ENCODE results near the gene PPARD.
"Not testable (repeated sequence)": the region's sequence is repeated elsewhere in the genome, so short reads cannot be mapped to it uniquely, and the experiment has no call there.

The PPARD gene

DNA sequence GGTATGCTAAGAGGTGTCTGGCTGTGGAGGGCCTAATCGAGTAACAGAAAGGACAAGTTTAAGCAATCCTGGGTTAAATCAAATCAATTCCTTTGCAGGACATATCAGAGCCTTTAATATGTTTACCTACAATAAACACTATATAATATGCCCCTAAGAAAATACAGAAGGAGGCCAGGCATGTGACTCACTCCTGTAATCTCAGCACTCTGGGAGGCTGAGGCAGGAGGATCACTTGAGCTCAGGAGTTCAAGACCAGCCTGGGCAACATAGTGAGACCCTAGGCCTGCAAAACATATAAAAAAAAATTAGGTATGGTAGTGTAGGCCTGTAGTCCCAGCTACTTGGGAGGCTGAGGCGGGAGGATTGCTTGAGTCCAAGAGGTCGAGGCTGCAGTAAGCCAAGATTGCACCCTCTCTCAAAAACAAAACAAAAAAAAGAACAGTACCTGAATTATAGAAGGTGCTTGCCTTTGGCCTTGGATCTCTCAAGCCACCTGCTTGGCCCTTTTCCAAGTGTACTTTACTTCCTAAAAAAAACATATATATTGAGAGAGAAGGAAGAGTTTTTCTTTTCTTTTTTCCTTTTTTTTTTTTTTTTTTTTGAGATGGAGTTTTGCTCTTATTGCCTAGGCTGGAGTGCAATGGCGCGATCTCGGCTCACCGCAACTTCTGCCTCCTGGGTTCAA, 96.2 kb downstream of the PPARD start:
- DNase-seq (ENCODE audit: low read depth in 3 of 3), result not testable (repeated sequence)

DNA sequence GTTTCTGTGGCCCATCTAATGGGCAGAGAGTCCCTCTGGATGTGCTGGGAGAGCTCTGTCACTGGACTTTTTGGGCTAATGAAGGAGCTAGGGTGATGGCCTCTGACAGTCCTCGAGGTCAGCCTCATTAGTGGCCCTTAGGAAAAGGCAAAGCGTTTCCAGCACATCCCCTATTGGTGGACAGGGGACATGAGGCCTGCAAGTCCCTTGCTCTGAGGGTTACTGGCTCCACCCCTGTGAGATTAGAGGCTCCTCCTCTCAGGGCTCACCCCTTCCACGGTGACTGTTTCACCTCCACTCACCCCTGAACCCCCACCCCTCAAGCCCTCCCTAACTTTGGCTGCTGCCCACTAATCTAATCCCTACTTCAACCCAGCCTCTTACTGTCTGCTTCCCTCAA, 97.0 kb downstream of the PPARD start:
- DNase-seq (ENCODE audit: low read depth in 3 of 3), result no peak

GRCh38 chr6:35441205-35441604, 98.8 kb downstream of the PPARD start:
- DNase-seq (ENCODE audit: low read depth in 3 of 3), result no peak

- no peak for DNase-seq (ENCODE audit: low read depth in 3 of 3)
Observed at GRCh38 chr6:35441642-35442041, 99.3 kb downstream of the PPARD start.

DNA sequence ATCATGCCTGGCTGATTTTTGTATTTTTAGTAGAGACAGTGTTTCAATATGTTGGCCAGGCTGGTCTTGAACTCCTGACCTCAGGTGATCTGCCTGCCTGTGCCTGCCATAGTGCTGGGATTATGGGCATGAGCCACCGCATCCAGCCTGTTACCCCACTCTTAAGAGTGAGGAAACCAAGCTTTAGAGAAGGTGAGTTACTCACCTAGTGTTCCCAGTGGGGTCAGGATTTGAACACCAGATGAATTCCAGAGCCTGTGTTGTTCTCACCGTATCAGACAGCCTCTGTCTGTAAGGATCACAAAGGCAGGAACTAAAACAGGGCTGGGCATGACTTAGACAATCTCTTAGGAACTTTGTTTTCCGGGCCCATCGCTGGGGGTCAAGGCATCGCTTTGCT, 100.3 kb downstream of the PPARD start:
- DNase-seq (ENCODE audit: low read depth in 3 of 3), result no peak

DNA sequence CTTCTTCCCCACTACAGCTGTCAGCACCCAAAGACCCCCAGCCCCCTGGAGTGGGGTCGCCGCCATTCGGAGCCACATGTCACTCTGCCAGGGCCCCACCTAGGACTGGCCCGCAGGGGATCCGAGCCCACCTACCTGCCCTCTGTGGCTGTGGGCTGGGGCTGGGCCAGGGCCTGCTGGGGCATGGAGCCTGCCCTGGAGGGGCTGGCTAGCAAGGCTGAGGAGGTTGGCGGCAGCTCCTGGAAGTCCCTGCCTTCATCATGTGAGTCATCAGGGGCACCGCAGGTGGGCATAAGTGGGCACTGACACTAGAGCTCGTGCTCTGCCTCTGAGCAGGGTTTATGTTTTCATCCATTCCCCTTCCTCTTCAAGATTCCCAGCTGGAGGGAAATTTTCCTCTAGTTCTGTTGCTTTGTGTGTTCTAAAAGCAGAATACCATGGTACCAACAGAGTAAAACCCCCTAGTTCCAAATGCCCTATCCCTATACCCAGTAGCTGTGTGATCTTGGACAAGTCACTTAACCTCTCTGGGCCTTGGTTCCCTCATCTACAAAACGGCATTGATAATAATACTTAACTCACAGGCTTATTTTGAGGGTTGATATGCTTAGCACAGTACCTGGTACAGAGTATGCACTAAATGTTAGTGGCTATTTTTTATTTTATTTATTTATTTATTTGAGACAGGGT, 101.1 kb downstream of the PPARD start:
- no peak for DNase-seq (ENCODE audit: low read depth in 3 of 3)

DNA sequence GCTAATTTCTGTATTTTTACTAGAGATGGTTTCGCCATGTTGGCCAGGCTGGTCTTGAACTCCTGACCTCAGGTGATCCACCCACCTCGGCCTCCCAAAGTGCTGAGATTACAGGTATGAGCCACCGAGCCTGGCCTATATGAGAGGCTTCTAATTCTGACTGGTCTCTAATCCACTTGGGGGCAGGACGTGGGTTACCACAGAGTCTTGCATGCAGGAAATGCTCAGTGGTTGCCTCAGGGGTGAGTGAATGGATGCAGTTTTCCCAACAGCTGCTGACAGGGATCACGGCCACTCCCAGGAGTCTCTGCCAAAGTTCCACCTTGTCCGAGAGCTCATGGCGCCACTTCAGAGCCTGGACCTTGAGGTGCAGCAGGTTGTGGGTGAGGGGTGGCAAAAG, 103.3 kb downstream of the PPARD start:
- DNase-seq (ENCODE audit: low read depth in 3 of 3), result no peak

GRCh38 chr6:35448191-35448590, 105.8 kb downstream of the PPARD start:
- no peak for DNase-seq (ENCODE audit: low read depth in 3 of 3)

DNA sequence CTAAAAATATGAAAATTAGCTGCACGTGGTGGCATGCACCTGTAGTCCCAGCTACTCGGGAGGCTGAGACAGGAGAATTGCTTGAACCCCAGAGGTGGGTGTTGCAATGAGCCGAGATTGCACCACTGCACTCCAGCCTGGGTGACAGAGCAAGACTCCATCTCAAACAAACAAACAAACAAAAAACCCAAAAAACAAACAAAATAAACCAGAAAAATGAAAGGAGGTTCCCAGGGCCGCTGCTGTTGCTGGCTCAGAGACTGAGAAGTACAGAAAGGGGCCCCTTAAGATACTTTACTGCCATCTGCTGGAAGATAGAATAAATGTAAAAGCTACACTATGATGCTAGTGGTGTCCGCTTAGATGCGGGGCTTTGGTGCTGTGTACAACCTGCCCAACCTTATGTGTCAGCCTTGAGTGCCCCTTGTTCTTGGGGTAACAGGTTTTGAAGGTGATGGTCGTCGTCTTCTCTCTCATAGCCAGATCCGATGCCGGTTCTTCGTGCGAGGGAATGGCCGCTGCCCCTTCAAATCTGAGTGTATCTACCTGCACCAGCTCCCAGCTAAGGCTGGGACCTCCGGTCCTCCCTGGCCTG, 107.0 kb downstream of the PPARD start:
- peak in 1 of 3 experiments; percentile 17 for DNase-seq (ENCODE audit: low read depth in 3 of 3)

- DNase-seq (ENCODE audit: low read depth in 3 of 3), result no peak
Observed at GRCh38 chr6:35451354-35452182, 109.2 kb downstream of the PPARD start.

DNA sequence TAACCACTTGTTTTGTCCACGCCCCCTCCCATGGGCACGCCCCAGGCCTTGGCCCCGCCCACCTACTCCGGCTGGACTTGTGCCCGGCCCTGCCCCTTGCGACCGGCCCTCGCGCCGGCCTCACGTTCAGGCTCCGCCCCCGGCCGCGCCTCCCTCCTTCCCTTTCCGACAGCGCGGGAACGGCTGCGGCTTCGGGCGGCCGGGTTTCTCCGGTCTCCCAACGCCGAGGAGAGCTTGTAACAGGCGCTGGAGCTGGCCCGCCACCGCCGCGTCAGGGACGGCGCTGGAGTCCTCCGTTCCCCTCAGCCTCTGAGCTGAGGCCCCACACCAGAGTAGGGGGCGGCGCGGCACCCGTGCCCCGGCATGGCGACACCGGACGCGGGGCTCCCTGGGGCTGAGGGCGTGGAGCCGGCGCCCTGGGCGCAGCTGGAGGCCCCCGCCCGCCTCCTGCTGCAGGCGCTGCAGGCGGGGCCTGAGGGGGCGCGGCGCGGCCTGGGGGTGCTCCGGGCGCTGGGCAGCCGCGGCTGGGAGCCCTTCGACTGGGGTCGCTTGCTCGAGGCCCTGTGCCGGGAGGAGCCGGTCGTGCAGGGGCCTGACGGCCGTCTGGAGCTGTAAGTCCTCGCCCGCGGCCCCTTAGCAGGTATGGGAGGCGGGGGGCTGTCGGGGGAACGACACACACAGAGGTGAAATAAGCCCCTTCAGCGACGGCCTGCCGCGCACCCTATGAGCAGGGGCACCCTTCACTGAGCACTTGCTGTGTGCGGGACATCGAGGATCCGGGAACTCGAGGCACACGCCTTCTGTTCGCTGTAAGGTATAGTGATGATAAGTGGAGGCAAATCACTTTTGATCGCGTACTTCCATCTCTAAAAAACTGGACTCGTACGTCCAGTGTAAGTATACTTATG, 110.1 kb downstream of the PPARD start, which contains the start of gene FANCE:
TSS of gene FANCE (plus strand) at position 156 of the 908 bp plus-strand sequence. CDS start at position 364, 208 bp downstream.
- peak; percentile 83 to 98 (median 85) for DNase-seq (ENCODE audit: low read depth in 3 of 3)

GRCh38 chr6:35453236-35453635, 110.9 kb downstream of the PPARD start:
- no peak for DNase-seq (ENCODE audit: low read depth in 3 of 3)

DNA sequence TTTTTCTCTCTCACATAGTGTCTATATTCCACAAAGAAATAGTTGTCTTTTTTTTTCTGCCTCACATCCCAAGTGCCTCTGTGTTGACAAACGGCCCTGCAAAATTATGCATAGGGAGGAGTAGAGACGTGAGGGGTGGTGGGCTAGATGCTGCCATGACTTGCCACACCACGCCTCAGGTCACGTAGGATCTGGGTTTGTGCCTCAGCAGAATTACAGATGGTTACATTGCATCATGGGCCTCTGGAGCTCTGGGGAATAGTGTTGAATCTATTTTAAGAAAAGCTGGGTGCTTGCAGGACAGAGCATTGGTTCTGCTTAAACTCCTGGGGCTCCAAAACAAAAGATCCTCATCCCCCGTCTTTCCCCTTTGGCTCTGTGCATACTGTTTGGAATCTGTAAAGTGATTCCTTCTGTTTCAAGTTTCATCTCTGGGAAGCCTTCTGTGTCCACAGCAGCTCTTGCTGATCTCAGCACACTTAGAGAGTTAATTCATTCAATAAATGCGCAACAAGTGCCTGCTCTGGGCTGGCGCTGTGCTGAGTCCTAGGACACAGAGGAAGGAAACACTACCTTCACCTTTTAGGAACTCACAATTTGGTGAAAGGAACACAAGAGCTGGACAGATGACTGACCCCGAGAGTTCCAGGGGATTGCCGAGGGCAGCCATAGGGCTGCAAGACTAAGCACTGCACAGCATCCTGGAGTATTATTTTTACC, 112.2 kb downstream of the PPARD start:
- no peak for DNase-seq (ENCODE audit: low read depth in 3 of 3)

DNA sequence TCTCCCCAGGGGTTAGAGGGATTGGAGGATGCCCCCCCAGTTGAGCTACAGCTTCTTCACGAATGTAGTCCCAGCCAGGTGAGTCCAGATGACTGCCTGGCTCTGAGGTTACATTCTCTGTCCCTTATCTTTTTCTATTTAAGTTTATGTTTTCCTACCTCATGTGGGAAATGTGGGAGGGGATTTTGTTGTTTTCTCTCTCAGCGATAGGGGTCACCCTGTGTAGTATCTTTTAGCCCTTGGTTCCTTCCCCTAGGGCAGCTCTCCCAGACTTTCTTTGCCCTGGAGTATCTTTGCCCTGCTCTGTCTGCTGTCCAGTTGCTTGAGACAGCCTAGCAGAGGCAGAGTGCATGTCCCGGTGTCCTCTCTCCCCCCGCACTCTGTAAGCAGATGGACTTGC, 115.5 kb downstream of the PPARD start:
- no peak for DNase-seq (ENCODE audit: low read depth in 3 of 3)

- DNase-seq (ENCODE audit: low read depth in 3 of 3), result no peak
Observed at GRCh38 chr6:35461270-35461669, 118.9 kb downstream of the PPARD start.

- no peak for DNase-seq (ENCODE audit: low read depth in 3 of 3)
Observed at GRCh38 chr6:35463292-35463691, 120.9 kb downstream of the PPARD start.

GRCh38 chr6:35465646-35466045, 123.3 kb downstream of the PPARD start:
- DNase-seq (ENCODE audit: low read depth in 3 of 3), result no peak

DNA sequence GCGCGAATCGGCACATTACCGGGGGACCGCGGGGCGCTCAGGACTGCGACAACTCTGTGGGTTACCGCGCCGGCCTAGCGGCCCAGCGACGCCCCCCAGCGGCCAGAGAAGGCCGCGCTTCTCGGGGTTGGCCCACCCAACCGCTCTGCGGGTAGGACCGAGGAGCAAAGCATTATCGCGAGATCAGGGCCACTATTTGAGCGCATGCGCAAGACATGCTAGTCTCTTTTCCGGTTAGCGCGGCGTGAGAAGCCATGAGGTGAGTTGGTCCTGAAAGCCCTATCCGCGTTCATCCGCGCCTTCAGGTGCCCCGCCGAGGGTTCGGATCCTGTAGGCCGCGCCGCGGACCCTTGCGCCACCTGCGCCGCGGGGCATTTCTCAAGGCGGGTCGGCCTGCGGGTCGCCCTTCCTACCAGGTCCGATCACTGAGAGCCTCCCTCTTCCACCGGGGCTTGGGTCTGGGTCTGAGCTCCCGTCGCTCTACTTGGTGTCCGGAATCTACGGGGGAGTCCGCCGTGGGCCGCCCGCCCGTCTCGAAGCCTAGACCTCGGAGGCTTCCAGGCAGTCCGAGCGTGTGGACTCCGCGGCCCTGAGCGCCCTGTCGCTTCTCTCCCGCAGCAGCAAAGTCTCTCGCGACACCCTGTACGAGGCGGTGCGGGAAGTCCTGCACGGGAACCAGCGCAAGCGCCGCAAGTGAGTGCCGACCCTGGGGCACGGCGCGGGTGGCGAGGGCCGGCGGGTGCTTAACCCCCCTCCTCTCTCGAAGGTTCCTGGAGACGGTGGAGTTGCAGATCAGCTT, 126.0 kb downstream of the PPARD start, which contains the start of gene RPL10A:
TSS of gene RPL10A (plus strand) at position 221 of the 799 bp plus-strand sequence. CDS start at position 255, 34 bp downstream.
- DNase-seq (ENCODE audit: low read depth in 3 of 3), result peak; percentile 91 to 95 (median 94)

Measured in stimulated activated CD4-positive, alpha-beta T cell treated with anti-CD3 and anti-CD28 coated beads, TNF-alpha, amount 100 ng/mL, for 24 hours (primary cell).